Thyroid gland (tissue), 4 donors: ENCODE data around the gene EPM2A. TPM values are rescaled to one million over a fixed set of nuclear protein-coding genes. Genes with fewer than 3 reads are reported as not detected.
"Not testable (repeated sequence)": the region's sequence is repeated elsewhere in the genome, so short reads cannot be mapped to it uniquely, and the experiment has no call there.

Experiments
- DNase-seq, 2 donors: peaks; one replicate each; pipeline ENCODE4 v3.0.0-alpha.2; 2019
- H3K27ac ChIP-seq, 3 donors: fragments of 200-600 bp; sonication (generic); 1 replicate in 2 of 3; 2 replicates in 1 of 3; pipeline ENCODE4 v1.5.1; 2016 to 2019; ENCODE audit warnings: mild to moderate bottlenecking in 1 of 3, moderate library complexity in 1 of 3
- H3K27me3 ChIP-seq: fragments of 200-600 bp; sonication (generic); one replicate; pipeline ENCODE4 v1.5.1; 2019
- H3K36me3 ChIP-seq, 2 donors: fragments of 200-600 bp; sonication (generic); one replicate each; pipeline ENCODE4 v1.5.1; 2016 to 2019
- H3K4me1 ChIP-seq, 2 donors: fragments of 200-600 bp; sonication (generic); one replicate each; pipeline ENCODE4 v1.5.1; 2017 to 2019
- H3K4me3 ChIP-seq, 3 donors: fragments of 200-600 bp; sonication (generic); replicated peaks in 1 of 3; 1 replicate in 2 of 3; 2 replicates in 1 of 3; pipeline ENCODE4 v1.5.1; 2016; ENCODE audit warnings: mild to moderate bottlenecking in 1 of 3
- H3K9me3 ChIP-seq: fragments of 200-600 bp; sonication (generic); one replicate; pipeline ENCODE4 v1.5.1; 2017
- POLR2A ChIP-seq, 2 donors: fragments of 450-650 bp; IDR thresholded peaks; one replicate each; pipeline ENCODE4 v1.6.1; 2017; ENCODE audit warnings: antibody characterized with exemption in 2 of 2, mild to moderate bottlenecking in 2 of 2, moderate library complexity in 1 of 2
- WGBS, 2 donors: methylation state at CpG; one replicate each; pipeline ENCODE4 v1.1.5; 2017; 5-methylcytosine and 5-hydroxymethylcytosine counted together
- intact Hi-C: fragments of 100-400 bp; cut with DNase I; formaldehyde crosslinking; loops from one replicate; pipeline ENCODE4 v1.15.1; 2023
- total RNA-seq, 4 donors: library from RNA; depleted of rRNA; stranded (reverse); fragments of >200 nt; gene quantifications; one replicate each; pipeline ENCODE4 v1.2.3, GENCODE V29; 2016
- TF ChIP-seq, protein P1 (sequence below), 6 experiments: fragments of 200-600 bp in 3 of 6; fragments of 450-650 bp in 3 of 6; sonication (generic) in 3 of 6; IDR thresholded peaks; one replicate each; pipeline ENCODE4 v1.5.1; 2016 to 2019; ENCODE audit warnings: antibody characterized with exemption in 6 of 6, mild to moderate bottlenecking in 2 of 6, inconsistent platforms in 1 of 6, moderate library complexity in 1 of 6

The EPM2A gene
- total RNA-seq, 4 donors from 2014 or later: 11.4 to 53.8 (median 15.6) TPM

DNA sequence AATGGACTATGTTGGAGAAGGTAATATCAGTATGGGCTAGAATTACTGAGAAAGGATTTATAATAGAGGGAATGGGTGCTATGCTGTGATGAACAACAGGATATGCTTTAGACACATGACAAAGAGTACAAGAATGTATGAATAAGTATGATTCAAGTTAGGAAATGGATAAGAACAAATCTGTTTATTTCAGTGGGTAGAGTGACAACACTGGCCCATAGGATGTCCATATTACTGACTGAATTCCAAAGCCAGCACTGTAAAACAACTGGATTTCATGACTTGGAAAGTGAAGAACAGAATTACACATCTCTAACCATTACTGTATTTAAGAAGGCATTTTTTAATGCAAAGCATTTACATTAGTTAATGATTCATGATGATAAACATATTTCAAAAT is 35.9 kb downstream of the EPM2A start:
- no peak for DNase-seq
- Histone ChIP-seq H3K4me3 (no peak overlapping the region), H3K27ac (no peak overlapping the region), H3K36me3 (no peaks in the 10 kb centered on the region), H3K27me3 (no peaks in the 10 kb centered on the region), H3K9me3 (no peaks in the 10 kb centered on the region), H3K4me1 (no peaks in the 10 kb centered on the region)
- TF ChIP-seq POLR2A (IDR thresholded peaks at IDR 0.05): no peak
- TF ChIP-seq, protein P1, sequence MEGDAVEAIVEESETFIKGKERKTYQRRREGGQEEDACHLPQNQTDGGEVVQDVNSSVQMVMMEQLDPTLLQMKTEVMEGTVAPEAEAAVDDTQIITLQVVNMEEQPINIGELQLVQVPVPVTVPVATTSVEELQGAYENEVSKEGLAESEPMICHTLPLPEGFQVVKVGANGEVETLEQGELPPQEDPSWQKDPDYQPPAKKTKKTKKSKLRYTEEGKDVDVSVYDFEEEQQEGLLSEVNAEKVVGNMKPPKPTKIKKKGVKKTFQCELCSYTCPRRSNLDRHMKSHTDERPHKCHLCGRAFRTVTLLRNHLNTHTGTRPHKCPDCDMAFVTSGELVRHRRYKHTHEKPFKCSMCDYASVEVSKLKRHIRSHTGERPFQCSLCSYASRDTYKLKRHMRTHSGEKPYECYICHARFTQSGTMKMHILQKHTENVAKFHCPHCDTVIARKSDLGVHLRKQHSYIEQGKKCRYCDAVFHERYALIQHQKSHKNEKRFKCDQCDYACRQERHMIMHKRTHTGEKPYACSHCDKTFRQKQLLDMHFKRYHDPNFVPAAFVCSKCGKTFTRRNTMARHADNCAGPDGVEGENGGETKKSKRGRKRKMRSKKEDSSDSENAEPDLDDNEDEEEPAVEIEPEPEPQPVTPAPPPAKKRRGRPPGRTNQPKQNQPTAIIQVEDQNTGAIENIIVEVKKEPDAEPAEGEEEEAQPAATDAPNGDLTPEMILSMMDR (IDR thresholded peaks at IDR 0.05): no peak
- intact Hi-C loops: no loop called here

DNA sequence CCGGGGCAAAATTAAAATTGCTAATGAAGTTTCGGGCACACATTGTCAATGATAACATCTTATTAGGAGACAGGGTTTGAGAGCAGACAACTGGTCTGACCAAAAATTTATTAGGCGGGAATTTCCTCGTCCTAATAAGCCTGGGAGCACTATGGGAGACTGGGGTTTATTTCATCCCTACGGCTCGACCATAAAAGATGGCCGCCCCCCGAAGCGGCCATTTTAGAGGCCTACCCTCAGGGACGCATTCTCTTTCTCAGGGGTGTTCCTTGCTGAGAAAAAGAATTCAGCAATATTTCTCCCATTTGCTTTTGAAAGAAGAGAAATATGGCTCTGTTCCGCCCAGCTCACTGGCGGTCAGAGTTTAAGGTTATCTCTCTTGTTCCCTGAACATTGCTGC is 37.9 kb downstream of the EPM2A start:
- WGBS, 2 donors: 97% methylated on average over 12 of the region's 12 CpGs
- intact Hi-C loops, H3K36me3 ChIP-seq, H3K27ac ChIP-seq, H3K27me3 ChIP-seq, DNase-seq, H3K4me1 ChIP-seq, H3K4me3 ChIP-seq, H3K9me3 ChIP-seq: not testable (repeated sequence)

DNA sequence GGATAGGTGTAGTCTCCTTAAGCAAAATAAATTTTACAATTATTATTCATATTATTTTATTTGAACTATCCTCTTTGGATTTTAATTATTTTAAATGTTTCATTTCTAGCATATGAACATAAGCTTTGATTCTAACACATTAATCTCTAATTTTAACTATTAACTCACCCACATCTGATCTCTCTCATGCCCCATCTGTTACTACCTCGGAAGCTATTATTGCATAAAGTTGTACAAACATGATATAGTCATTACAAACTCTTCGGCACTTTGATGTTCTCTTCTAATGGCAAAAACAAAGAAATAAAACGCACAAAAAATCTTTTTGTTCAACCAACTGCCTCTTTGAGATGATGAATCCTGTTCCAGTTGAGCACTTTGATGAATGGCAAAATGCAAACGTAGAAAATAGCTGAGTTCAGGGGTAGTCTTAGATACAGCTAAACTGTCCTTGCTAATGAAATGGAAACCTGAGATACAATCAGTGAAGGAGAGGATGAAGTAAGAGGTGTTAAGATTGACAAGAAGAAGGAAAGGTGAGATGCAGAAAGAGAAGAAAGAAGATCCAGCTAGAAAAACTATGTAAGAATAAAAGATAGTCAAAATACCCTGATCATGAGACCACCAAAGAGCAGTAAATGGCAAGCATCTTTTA is 41.1 kb downstream of the EPM2A start:
- intact Hi-C loops: no loop called here

DNA sequence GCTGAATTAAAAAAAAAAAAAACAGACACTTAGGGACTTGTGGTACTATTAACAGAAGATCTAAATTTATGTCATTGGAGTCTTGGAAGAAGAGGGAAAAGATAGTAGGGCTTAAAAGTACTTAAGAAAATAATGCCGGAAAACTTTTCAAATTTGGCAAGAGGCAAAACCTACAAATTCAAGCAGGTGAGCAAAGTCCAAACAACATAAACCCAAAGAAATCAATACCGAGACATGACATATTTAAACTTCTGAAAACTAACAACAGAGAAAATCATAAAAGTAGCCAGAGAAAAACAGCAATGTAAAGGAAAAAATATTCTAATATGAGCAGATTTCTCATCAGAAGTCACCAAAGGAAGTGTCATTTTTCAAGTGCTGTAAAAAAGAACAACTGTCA is 44.4 kb downstream of the EPM2A start:
- Histone ChIP-seq H3K36me3 (no peaks in the 10 kb centered on the region), H3K9me3 (no peaks in the 10 kb centered on the region), H3K27me3 (no peaks in the 10 kb centered on the region), H3K4me3 (no peak overlapping the region), H3K27ac (no peak overlapping the region), H3K4me1 (no peaks in the 10 kb centered on the region)
- 94 to 100% methylated on average over 2 of the region's 2 CpGs for WGBS, 2 donors
- no peak for TF ChIP-seq POLR2A (IDR thresholded peaks at IDR 0.05)
- TF ChIP-seq, protein P1 (IDR thresholded peaks at IDR 0.05): no peak
- intact Hi-C loops: no loop called here
- DNase-seq: no peak

More for the DNA sequence above, 41.1 kb downstream of the EPM2A start:
- Histone ChIP-seq H3K27ac (no peak overlapping the region), H3K27me3 (no peaks in the 10 kb centered on the region), H3K4me1 (no peaks in the 10 kb centered on the region), H3K9me3 (no peaks in the 10 kb centered on the region), H3K36me3 (no peaks in the 10 kb centered on the region), H3K4me3 (no peak overlapping the region)
- DNase-seq: no peak
- TF ChIP-seq, protein P1 (IDR thresholded peaks at IDR 0.05): no peak
- no peak for TF ChIP-seq POLR2A (IDR thresholded peaks at IDR 0.05)
- 87 to 94% methylated on average over 4 of the region's 4 CpGs for WGBS, 2 donors

DNA sequence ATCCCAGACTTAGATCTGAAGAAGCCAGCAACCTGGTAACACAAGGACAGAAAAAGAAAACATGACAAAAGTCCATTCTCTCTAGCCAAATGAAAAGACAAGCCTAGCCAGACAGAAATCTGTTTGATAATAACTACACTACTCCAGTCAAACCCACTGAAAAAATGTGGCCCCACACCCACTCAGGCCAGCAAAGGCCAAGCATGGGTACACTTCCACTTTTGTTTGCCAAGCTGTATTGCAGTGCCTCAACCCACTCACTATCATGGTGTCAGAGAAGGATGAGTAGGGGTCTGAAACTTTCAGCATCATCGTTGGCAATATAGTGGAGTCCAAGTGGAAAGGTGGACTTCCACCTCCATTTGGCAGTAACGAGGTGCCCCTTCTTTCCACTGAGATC is 45.8 kb downstream of the EPM2A start:
- Histone ChIP-seq H3K4me1 (no peaks in the 10 kb centered on the region), H3K36me3 (no peaks in the 10 kb centered on the region), H3K9me3 (no peaks in the 10 kb centered on the region), H3K4me3 (no peak overlapping the region), H3K27me3 (no peaks in the 10 kb centered on the region), H3K27ac (no peak overlapping the region)
- intact Hi-C loops: no loop called here
- no peak for TF ChIP-seq POLR2A (IDR thresholded peaks at IDR 0.05)
- TF ChIP-seq, protein P1 (IDR thresholded peaks at IDR 0.05): no peak
- DNase-seq: no peak
- WGBS, 2 donors: 89 to 95% methylated on average over 2 of the region's 2 CpGs
